CD14-positive monocyte (primary cell): Measurements from ENCODE around the gene CCDC51. TPM values are rescaled to one million over a fixed set of nuclear protein-coding genes. Genes with fewer than 3 reads are reported as not detected.

ENCODE experiments used
- DNase-seq, 3 donors: peaks; one replicate each; pipeline ENCODE4 v3.0.0-alpha.2; 2011 to 2022
- H2AFZ ChIP-seq: 2 replicates; pipeline ENCODE4 v1.6.0; 2012; ENCODE audit warnings: mild to moderate bottlenecking, low read depth, low read length, inconsistent platforms; ENCODE audit not compliant: insufficient read depth, poor library complexity, severe bottlenecking
- H3K27ac ChIP-seq, 2 donors: 1 replicate in 1 of 2; 2 replicates in 1 of 2; pipeline ENCODE4 v1.5.1; 2012 to 2013; ENCODE audit warnings: low read length in 2 of 2, control low read depth in 1 of 2, inconsistent platforms in 1 of 2, low read depth in 1 of 2, mild to moderate bottlenecking in 1 of 2
- H3K27me3 ChIP-seq, 2 donors: one replicate each; pipeline versions ENCODE4 v1.6.0 to v1.6.1; 2011 to 2013; ENCODE audit warnings: low read length in 2 of 2; ENCODE audit not compliant: control insufficient read depth in 2 of 2, insufficient read depth in 2 of 2
- H3K36me3 ChIP-seq, 2 donors: replicated peaks in 1 of 2; 1 replicate in 1 of 2; 2 replicates in 1 of 2; pipeline versions ENCODE4 v1.5.1 to v1.6.1; 2012 to 2013; ENCODE audit warnings: low read length in 2 of 2, control low read depth in 1 of 2, inconsistent platforms in 1 of 2, mild to moderate bottlenecking in 1 of 2; ENCODE audit not compliant: insufficient read depth in 2 of 2, control insufficient read depth in 1 of 2
- H3K4me1 ChIP-seq, 2 donors: 1 replicate in 1 of 2; 2 replicates in 1 of 2; pipeline versions ENCODE4 v1.5.1 to v1.6.1; 2012 to 2013; ENCODE audit warnings: low read length in 2 of 2, control low read depth in 1 of 2, inconsistent platforms in 1 of 2, mild to moderate bottlenecking in 1 of 2, moderate library complexity in 1 of 2; ENCODE audit not compliant: insufficient read depth in 2 of 2, control insufficient read depth in 1 of 2
- H3K4me2 ChIP-seq: replicated peaks from 2 replicates; pipeline ENCODE3; 2012; ENCODE audit warnings: low read length, moderate library complexity, mild to moderate bottlenecking; ENCODE audit not compliant: poor library complexity, severe bottlenecking; ENCODE audit errors: extremely low read depth
- H3K4me3 ChIP-seq, 3 experiments: fragments of 200-600 bp in 1 of 3; sonication (generic) in 1 of 3; replicated peaks in 1 of 3; 1 replicate in 2 of 3; 2 replicates in 1 of 3; pipeline ENCODE4 v1.5.1; 2011 to 2013; ENCODE audit warnings: low read length in 3 of 3, mild to moderate bottlenecking in 3 of 3, control low read depth in 2 of 3, low read depth in 2 of 3, inconsistent platforms in 1 of 3, moderate library complexity in 1 of 3
- H3K79me2 ChIP-seq: 2 replicates; pipeline ENCODE4 v1.6.0; 2012; ENCODE audit warnings: mild to moderate bottlenecking, control low read depth, inconsistent platforms, low read length, moderate library complexity; ENCODE audit not compliant: insufficient read depth
- H3K9ac ChIP-seq: 2 replicates; pipeline ENCODE4 v1.6.0; 2017; ENCODE audit warnings: low read length, mild to moderate bottlenecking; ENCODE audit not compliant: insufficient read depth, poor library complexity, severe bottlenecking
- H3K9me3 ChIP-seq, 2 donors: replicated peaks in 1 of 2; 1 replicate in 1 of 2; 2 replicates in 1 of 2; pipeline versions ENCODE4 v1.5.1 to v1.6.1; 2012 to 2013; ENCODE audit warnings: low read length in 2 of 2, control low read depth in 1 of 2; ENCODE audit not compliant: control insufficient read depth in 1 of 2, insufficient read depth in 1 of 2
- H4K20me1 ChIP-seq: 2 replicates; pipeline ENCODE4 v1.6.0; 2012; ENCODE audit warnings: mild to moderate bottlenecking, low read length, control low read depth, moderate library complexity; ENCODE audit not compliant: insufficient read depth
- H3K27ac Mint-ChIP-seq, 7 donors: one replicate each; pipeline ENCODE4 v1.8.0; 2020; ENCODE audit warnings: mild to moderate bottlenecking in 7 of 7, mixed read lengths in 7 of 7, moderate library complexity in 6 of 7, inconsistent platforms in 2 of 7
- H3K27me3 Mint-ChIP-seq, 3 donors: one replicate each; pipeline ENCODE4 v1.8.0; 2021 to 2022; ENCODE audit warnings: low read depth in 3 of 3, mild to moderate bottlenecking in 3 of 3, mixed read lengths in 3 of 3, moderate library complexity in 3 of 3, inconsistent platforms in 1 of 3
- H3K36me3 Mint-ChIP-seq, 2 donors: one replicate each; pipeline ENCODE4 v1.8.0; 2020; ENCODE audit warnings: mixed read lengths in 2 of 2, inconsistent platforms in 1 of 2, mild to moderate bottlenecking in 1 of 2
- H3K4me1 Mint-ChIP-seq: one replicate; pipeline ENCODE4 v1.8.0; 2020; ENCODE audit warnings: mild to moderate bottlenecking, mixed read lengths
- H3K4me3 Mint-ChIP-seq, 2 donors: one replicate each; pipeline ENCODE4 v1.8.0; 2020; ENCODE audit warnings: mild to moderate bottlenecking in 2 of 2, mixed read lengths in 2 of 2, moderate library complexity in 1 of 2
- H3K9me3 Mint-ChIP-seq, 7 donors: one replicate each; pipeline ENCODE4 v1.8.0; 2020 to 2022; ENCODE audit warnings: mixed read lengths in 7 of 7, mild to moderate bottlenecking in 6 of 7, moderate library complexity in 6 of 7, inconsistent platforms in 2 of 7
- CTCF ChIP-seq: fragments of 200-600 bp; IDR thresholded peaks from one replicate; pipeline ENCODE4 v1.8.0; 2022; ENCODE audit warnings: antibody characterized with exemption, mild to moderate bottlenecking
- WGBS: methylation state at CpG from one replicate; pipeline ENCODE4 v1.1.5; 2013; ENCODE audit warnings: missing lambda C conversion rate; ENCODE audit not compliant: insufficient coverage; 5-methylcytosine and 5-hydroxymethylcytosine counted together
- intact Hi-C, 2 donors: fragments of 100-400 bp; cut with micrococcal nuclease; formaldehyde crosslinking; loops; one replicate each; pipeline versions ENCODE4 v1.15.0 to v1.15.1; 2023
- polyA plus RNA-seq, 3 donors: library from polyadenylated mRNA; depleted of rRNA in 1 of 3; unstranded in 2 of 3; stranded (reverse) in 1 of 3; fragments of 300-500 nt in 2 of 3; fragments of >200 nt in 1 of 3; fragmentation: Illumina TruSeq in 2 of 3; gene quantifications; 1 replicate in 2 of 3; 2 replicates in 1 of 3; pipeline ENCODE4 v1.2.3, GENCODE V29; 2012 to 2021

CCDC51 gene
- polyA plus RNA-seq, 3 donors, result 3.6 to 5.9 (median 5.4) TPM

- H2AFZ ChIP-seq, result no peak overlapping the region
- WGBS, result 97% methylated on average over 8 of the region's 8 CpGs
- H3K36me3 ChIP-seq, result no peaks in the 10 kb centered on the region
- H3K9ac ChIP-seq, result no peak overlapping the region
- Mint-ChIP-seq H3K9me3 (no peaks in the 10 kb centered on the region), H3K4me3 (no peak overlapping the region), H3K27me3 (peaks cover 9% of the 10 kb centered on the region in 3 donors), H3K27ac (no peak overlapping the region), H3K36me3 (no peaks in the 10 kb centered on the region), H3K4me1 (no peaks in the 10 kb centered on the region)
- no peak overlapping the region for H3K4me3 ChIP-seq
- no peak overlapping the region for H3K27ac ChIP-seq
- H3K9me3 ChIP-seq, result no peaks in the 10 kb centered on the region
- no peak for DNase-seq
- intact Hi-C loops, result no loop called here
- no peak overlapping the region for H3K4me2 ChIP-seq
- no peaks in the 10 kb centered on the region for H3K4me1 ChIP-seq
- H4K20me1 ChIP-seq, result no peaks in the 10 kb centered on the region
- no peak for TF ChIP-seq CTCF
- no peaks in the 10 kb centered on the region for H3K79me2 ChIP-seq
- peaks cover 0 to 5% of the 10 kb centered on the region in 2 donors for H3K27me3 ChIP-seq
These were observed 17.2 kb downstream of the CCDC51 start for GRCh38 chr3:48422681-48423080.

- Histone ChIP-seq H3K27me3 (peaks cover 0 to 1% of the 10 kb centered on the region in 2 donors), H3K79me2 (no peaks in the 10 kb centered on the region), H3K9ac (no peak overlapping the region), H4K20me1 (no peaks in the 10 kb centered on the region), H3K4me3 (no peak overlapping the region), H3K4me1 (no peaks in the 10 kb centered on the region), H3K4me2 (no peak overlapping the region), H2AFZ (no peak overlapping the region), H3K27ac (no peak overlapping the region), H3K9me3 (no peaks in the 10 kb centered on the region), H3K36me3 (no peaks in the 10 kb centered on the region)
- WGBS, result 100% methylated on average over 2 of the region's 3 CpGs
- intact Hi-C loops, result no loop called here
- Mint-ChIP-seq H3K9me3 (peaks cover 0 to 2% (median 0%) of the 10 kb centered on the region in 7 donors), H3K4me1 (no peaks in the 10 kb centered on the region), H3K27ac (no peak overlapping the region), H3K36me3 (no peaks in the 10 kb centered on the region), H3K4me3 (no peak overlapping the region), H3K27me3 (peaks cover 5 to 7% (median 6%) of the 10 kb centered on the region in 3 donors)
- DNase-seq, result no peak
- no peak for TF ChIP-seq CTCF
These were observed 17.6 kb downstream of the CCDC51 start for GRCh38 chr3:48422272-48422671.
